H1 (cell line): ENCODE data around the gene STAT3. TPM values are rescaled to one million over a fixed set of nuclear protein-coding genes. Genes with fewer than 3 reads are reported as not detected.

Experiments used
- BCL11A ChIP-seq, 2 experiments: IDR thresholded peaks; one replicate each; pipeline ENCODE4 v1.6.1; 2011; ENCODE audit warnings: low read depth in 2 of 2, low read length in 2 of 2, mild to moderate bottlenecking in 2 of 2
- CBX5 ChIP-seq: fragments of 300-800, 300-1000 bp; sonication (generic); IDR thresholded peaks from 2 replicates; pipeline ENCODE4 v1.7.1; 2016; ENCODE audit warnings: antibody characterized with exemption, low read length, low read depth
- CHD2 ChIP-seq: IDR thresholded peaks from 2 replicates; pipeline ENCODE4 v1.6.1; 2012; ENCODE audit warnings: low read length, improper control_type of control experiment
- EP300 ChIP-seq, 2 experiments: IDR thresholded peaks; 1 replicate in 1 of 2; 2 replicates in 1 of 2; pipeline ENCODE4 v1.6.1; 2011 to 2012; ENCODE audit warnings: low read depth in 2 of 2, low read length in 2 of 2, mild to moderate bottlenecking in 2 of 2, borderline replicate concordance in 1 of 2, inconsistent platforms in 1 of 2, moderate library complexity in 1 of 2
- JUN ChIP-seq: IDR thresholded peaks from 2 replicates; pipeline ENCODE4 v1.6.1; 2011; ENCODE audit warnings: low read depth, mild to moderate bottlenecking, improper control_type of control experiment, low read length
- SIN3A ChIP-seq, 2 experiments: IDR thresholded peaks in 1 of 2; conservative IDR thresholded peaks in 1 of 2; 2 replicates each; pipeline ENCODE4 v1.6.1; 2011 to 2012; ENCODE audit warnings: low read length in 2 of 2, improper control_type of control experiment in 1 of 2, low read depth in 1 of 2, mild to moderate bottlenecking in 1 of 2
- TBP ChIP-seq: IDR thresholded peaks from 2 replicates; pipeline ENCODE4 v1.6.1; 2011; ENCODE audit warnings: low read depth, low read length, improper control_type of control experiment
- ZNF274 ChIP-seq: IDR thresholded peaks from 2 replicates; pipeline ENCODE4 v1.7.0; 2012; ENCODE audit warnings: low read length, borderline replicate concordance; ENCODE audit errors: extremely low read depth
- polyA plus RNA-seq, 7 experiments: library from polyadenylated mRNA; depleted of rRNA in 3 of 7; stranded (reverse) in 5 of 7; unstranded in 2 of 7; fragments of >200 nt in 5 of 7; fragments of 200-250 nt in 2 of 7; gene quantifications; 1 replicate in 5 of 7; 2 replicates in 1 of 7; 4 replicates in 1 of 7; pipeline versions ENCODE4 v1.2.1 to v1.2.3, GENCODE V29; 2011 to 2013; ENCODE audit warnings: missing spikeins in 2 of 7, mixed read lengths in 2 of 7
- total RNA-seq: library from RNA; stranded (reverse); fragmentation: NEBNext Ultra II Directional; extraction: Animal tissue kit (Norgen Biotek cat#: 25700); gene quantifications from 2 replicates; pipeline ENCODE4 v1.2.1, GENCODE V29; 2021

STAT3 gene
- total and polyA plus RNA-seq, 2 of the 8 experiments (the other 6 are each of a cell fraction or from before 2014, with no cell fraction given) = 38.4 to 94.1 TPM

DNA sequence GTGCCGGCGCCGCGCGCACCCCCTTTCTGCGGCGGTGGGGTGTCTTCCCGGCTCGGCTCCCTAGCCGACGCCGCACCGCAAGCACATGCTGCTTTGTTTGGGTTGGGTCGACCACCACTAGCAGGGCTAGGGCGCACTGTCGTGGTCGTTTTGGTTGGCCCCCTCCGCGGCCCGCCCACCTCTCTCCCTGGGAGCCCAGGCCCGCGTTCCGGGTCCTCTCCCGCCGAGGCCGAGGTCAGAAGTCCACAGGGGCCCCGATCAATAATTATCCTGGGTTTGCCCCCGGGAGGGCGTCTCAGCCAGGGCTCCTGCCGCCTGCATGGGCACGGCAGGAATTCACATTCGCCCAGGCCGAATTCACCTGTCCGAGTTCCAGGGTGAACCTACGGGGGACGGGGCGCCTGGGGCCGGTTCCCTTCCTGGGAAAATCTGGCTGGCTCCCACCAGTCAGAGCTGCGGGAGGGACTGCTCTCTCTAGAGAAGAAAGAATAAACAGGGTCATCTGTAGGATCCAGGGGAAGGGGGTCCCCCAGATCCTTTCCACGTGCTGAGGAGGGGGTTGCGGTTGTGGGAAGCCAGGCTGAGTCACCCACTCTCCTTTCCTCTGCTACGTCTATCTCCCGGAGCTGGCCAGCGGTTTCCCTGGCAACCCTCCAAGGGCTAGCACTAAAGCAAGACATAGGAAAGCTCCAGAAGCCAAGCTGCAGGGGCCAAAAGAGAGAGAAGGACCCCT lies 111.5 kb downstream of the STAT3 start (continued):
- TF ChIP-seq TBP (no peak), JUN (no peak), EP300 (IDR thresholded peaks at IDR 0.05; ENCODE audit: borderline replicate concordance in 1 of 2, low read depth in 2 of 2, low read length in 2 of 2) (no peak), BCL11A (IDR thresholded peaks at IDR 0.05; ENCODE audit: low read depth in 2 of 2, low read length in 2 of 2) (no peak), ZNF274 (no peak), CHD2 (no peak), SIN3A (conservative IDR thresholded peaks at IDR 0.05 in 1 of 2, IDR thresholded peaks at IDR 0.05 in 1 of 2; ENCODE audit: low read depth in 1 of 2, low read length in 2 of 2) (no peak), CBX5 (no peak)
